H9 (cell line): ENCODE measurements around the gene NCLN. TPM values are rescaled to one million over a fixed set of nuclear protein-coding genes. Genes with fewer than 3 reads are reported as not detected.
A peak's percentile ranks its signal among the peaks of the same experiment; 100 is the strongest.

Experiments used
- DNase-seq: peaks from one replicate; pipeline ENCODE4 v3.0.0-alpha.2; 2017
- H2AFZ ChIP-seq: one replicate; pipeline ENCODE4 v1.6.1; 2013; ENCODE audit warnings: mild to moderate bottlenecking, low read length, control low read depth, moderate library complexity
- H2AK5ac ChIP-seq: 2 replicates; pipeline ENCODE4 v1.6.1; 2013; ENCODE audit warnings: low read length, control low read depth, mixed read lengths; ENCODE audit not compliant: insufficient read length
- H2BK120ac ChIP-seq: one replicate; pipeline ENCODE4 v1.6.1; 2013; ENCODE audit warnings: low read depth, mild to moderate bottlenecking, low read length, control low read depth, inconsistent platforms; ENCODE audit not compliant: poor library complexity, severe bottlenecking
- H2BK12ac ChIP-seq: 2 replicates; pipeline ENCODE4 v1.6.1; 2013; ENCODE audit warnings: low read length, control low read depth, mixed read lengths, low read depth; ENCODE audit not compliant: insufficient read length
- H2BK15ac ChIP-seq: 2 replicates; pipeline ENCODE4 v1.6.1; 2013; ENCODE audit warnings: low read depth, low read length, control low read depth
- H2BK20ac ChIP-seq: one replicate; pipeline ENCODE4 v1.6.1; 2013; ENCODE audit warnings: low read depth, mild to moderate bottlenecking, low read length, control low read depth, inconsistent platforms; ENCODE audit not compliant: poor library complexity, severe bottlenecking
- H2BK5ac ChIP-seq: 2 replicates; pipeline ENCODE4 v1.6.1; 2013; ENCODE audit warnings: low read length, control low read depth, mixed read lengths; ENCODE audit not compliant: insufficient read length
- H3K14ac ChIP-seq: 2 replicates; pipeline ENCODE4 v1.6.1; 2013; ENCODE audit warnings: low read length, control low read depth; ENCODE audit not compliant: insufficient read depth
- H3K18ac ChIP-seq: 2 replicates; pipeline ENCODE4 v1.6.1; 2013; ENCODE audit warnings: low read depth, mild to moderate bottlenecking, mixed read lengths, low read length, control low read depth; ENCODE audit not compliant: insufficient read length
- H3K23ac ChIP-seq: 2 replicates; pipeline ENCODE4 v1.6.1; 2013; ENCODE audit warnings: low read length, control low read depth, mixed read lengths, low read depth; ENCODE audit not compliant: insufficient read length
- H3K23me2 ChIP-seq: 2 replicates; pipeline ENCODE4 v1.6.1; 2013; ENCODE audit warnings: low read depth, mild to moderate bottlenecking, mixed read lengths, low read length, control low read depth; ENCODE audit not compliant: insufficient read length, poor library complexity, severe bottlenecking
- H3K27ac ChIP-seq: 2 replicates; pipeline ENCODE4 v1.5.1; 2013; ENCODE audit warnings: low read length, control low read depth, mixed read lengths, low read depth; ENCODE audit not compliant: insufficient read length
- H3K27me3 ChIP-seq: 2 replicates; pipeline ENCODE4 v1.6.1; 2013; ENCODE audit warnings: low read length, control low read depth, inconsistent platforms; ENCODE audit not compliant: insufficient read depth
- H3K4ac ChIP-seq: 2 replicates; pipeline ENCODE4 v1.6.1; 2013; ENCODE audit warnings: low read depth, mild to moderate bottlenecking, control low read depth, inconsistent platforms, low read length, moderate library complexity
- H3K4me1 ChIP-seq: 2 replicates; pipeline ENCODE4 v1.6.1; 2013; ENCODE audit warnings: low read length, control low read depth, inconsistent platforms; ENCODE audit not compliant: insufficient read depth
- H3K4me2 ChIP-seq: 2 replicates; pipeline ENCODE4 v1.6.1; 2013; ENCODE audit warnings: low read length, control low read depth, mixed read lengths; ENCODE audit not compliant: insufficient read length, insufficient read depth
- H3K56ac ChIP-seq: 2 replicates; pipeline ENCODE4 v1.6.1; 2013; ENCODE audit warnings: low read depth, mild to moderate bottlenecking, mixed read lengths, low read length, control low read depth; ENCODE audit not compliant: insufficient read length
- H3K79me1 ChIP-seq: 2 replicates; pipeline ENCODE4 v1.6.1; 2013; ENCODE audit warnings: low read depth, mild to moderate bottlenecking, moderate library complexity, low read length, control low read depth, inconsistent platforms; ENCODE audit not compliant: insufficient read depth, poor library complexity, severe bottlenecking
- H3K79me2 ChIP-seq: 2 replicates; pipeline ENCODE4 v1.6.1; 2013; ENCODE audit warnings: low read length, control low read depth, inconsistent platforms; ENCODE audit not compliant: insufficient read depth
- H3K9ac ChIP-seq: 2 replicates; pipeline ENCODE4 v1.6.1; 2013; ENCODE audit warnings: low read length, control low read depth, mixed read lengths; ENCODE audit not compliant: insufficient read length; ENCODE audit errors: extremely low read depth
- H3K9me3 ChIP-seq: one replicate; pipeline ENCODE4 v1.6.1; 2013; ENCODE audit warnings: low read depth, low read length, inconsistent platforms; ENCODE audit not compliant: control insufficient read depth
- H3T11ph ChIP-seq: one replicate; pipeline ENCODE4 v1.6.1; 2013; ENCODE audit warnings: mild to moderate bottlenecking, low read length, control low read depth, inconsistent platforms
- H4K20me1 ChIP-seq: one replicate; pipeline ENCODE4 v1.6.1; 2013; ENCODE audit not compliant: control insufficient read depth, insufficient read length, insufficient read depth
- H4K5ac ChIP-seq: 2 replicates; pipeline ENCODE4 v1.6.1; 2013; ENCODE audit warnings: low read depth, mild to moderate bottlenecking, mixed read lengths, low read length, control low read depth; ENCODE audit not compliant: insufficient read length
- H4K8ac ChIP-seq: replicated peaks from 2 replicates; pipeline ENCODE4 v1.6.1; 2013; ENCODE audit warnings: low read length, control low read depth, mixed read lengths, low read depth; ENCODE audit not compliant: insufficient read length
- H4K91ac ChIP-seq: 2 replicates; pipeline ENCODE4 v1.6.1; 2013; ENCODE audit warnings: low read depth, mild to moderate bottlenecking, moderate library complexity, mixed read lengths, low read length, control low read depth; ENCODE audit not compliant: insufficient read length
- H3K27ac Mint-ChIP-seq, 3 experiments: 2 replicates in 2 of 3; 3 replicates in 1 of 3; pipeline ENCODE4 v1.8.0; 2020 to 2021; ENCODE audit warnings: mixed read lengths in 3 of 3, mild to moderate bottlenecking in 1 of 3, moderate library complexity in 1 of 3
- H3K27me3 Mint-ChIP-seq: 2 replicates; pipeline ENCODE4 v1.8.0; 2021; ENCODE audit warnings: low read depth, mild to moderate bottlenecking, moderate library complexity, mixed read lengths
- H3K36me3 Mint-ChIP-seq, 3 experiments: 2 replicates in 2 of 3; 3 replicates in 1 of 3; pipeline ENCODE4 v1.8.0; 2020 to 2021; ENCODE audit warnings: low read depth in 3 of 3, mixed read lengths in 3 of 3; ENCODE audit not compliant: insufficient read depth in 1 of 3
- H3K4me1 Mint-ChIP-seq, 2 experiments: 2 replicates each; pipeline ENCODE4 v1.8.0; 2020; ENCODE audit warnings: mixed read lengths in 2 of 2
- H3K4me3 Mint-ChIP-seq, 2 experiments: 2 replicates in 1 of 2; 3 replicates in 1 of 2; pipeline ENCODE4 v1.8.0; 2020 to 2021; ENCODE audit warnings: mild to moderate bottlenecking in 2 of 2, mixed read lengths in 2 of 2, moderate library complexity in 1 of 2
- H3K9me3 Mint-ChIP-seq, 2 experiments: 2 replicates in 1 of 2; 3 replicates in 1 of 2; pipeline ENCODE4 v1.8.0; 2020; ENCODE audit warnings: mild to moderate bottlenecking in 2 of 2, mixed read lengths in 2 of 2, moderate library complexity in 1 of 2
- CTCF ChIP-seq: fragments of 200-600 bp; sonication (generic); conservative IDR thresholded peaks from 3 replicates; pipeline ENCODE4 v1.8.0; 2021; ENCODE audit warnings: antibody characterized with exemption, mild to moderate bottlenecking
- WGBS: extraction: QIAGEN DNeasy Blood & Tissue Kit; methylation state at CpG from one replicate; pipeline ENCODE4 v1.1.7; 2013; ENCODE audit warnings: missing lambda C conversion rate, low lambda C conversion rate, mixed read lengths; ENCODE audit not compliant: insufficient read length; ENCODE audit errors: extremely low coverage; 5-methylcytosine and 5-hydroxymethylcytosine counted together
- total RNA-seq: library from RNA; stranded (reverse); gene quantifications from 2 replicates; pipeline ENCODE4 v1.2.1, GENCODE V29; 2021

The NCLN gene
- total RNA-seq, 1 experiment from 2014 or later = 94.8 TPM

GRCh38 chr19:3149089-3149488, 36.6 kb upstream of the NCLN start:
- no peak overlapping the region for H3K4me2 ChIP-seq
- H4K20me1 ChIP-seq = no peaks in the 10 kb centered on the region
- no peak overlapping the region for H3K23ac ChIP-seq
- H3T11ph ChIP-seq = no peak overlapping the region
- H2AFZ ChIP-seq = no peak overlapping the region
- no peak overlapping the region for H3K56ac ChIP-seq
- H3K9me3 Mint-ChIP-seq = peaks cover 3 to 5% of the 10 kb centered on the region in 2 experiments; a peak in 2 of 5 replicates
- no peaks in the 10 kb centered on the region for H3K9me3 ChIP-seq
- H3K27ac ChIP-seq = no peak overlapping the region
- H3K14ac ChIP-seq = no peak overlapping the region
- H2BK20ac ChIP-seq = no peak overlapping the region
- H3K23me2 ChIP-seq = no peaks in the 10 kb centered on the region
- no peak overlapping the region for H3K4me3 Mint-ChIP-seq
- H2BK5ac ChIP-seq = no peak overlapping the region
- H4K5ac ChIP-seq = no peak overlapping the region
- H3K4me1 ChIP-seq = no peaks in the 10 kb centered on the region
- no peaks in the 10 kb centered on the region for H3K79me1 ChIP-seq
- no peak overlapping the region for H3K4ac ChIP-seq
- no peaks in the 10 kb centered on the region for H3K27me3 ChIP-seq
- peaks cover 6 to 15% of the 10 kb centered on the region in 2 experiments for H3K4me1 Mint-ChIP-seq
- H2BK120ac ChIP-seq = no peak overlapping the region
- H2BK15ac ChIP-seq = no peak overlapping the region
- H4K91ac ChIP-seq = no peak overlapping the region
- H3K36me3 Mint-ChIP-seq = no peaks in the 10 kb centered on the region
- no peak for DNase-seq
- no peak overlapping the region for H3K9ac ChIP-seq
- H2BK12ac ChIP-seq = no peak overlapping the region
- H3K79me2 ChIP-seq = no peaks in the 10 kb centered on the region
- H3K27me3 Mint-ChIP-seq = peaks cover 11% of the 10 kb centered on the region
- TF ChIP-seq CTCF = no peak
- H3K18ac ChIP-seq = no peak overlapping the region
- peak overlapping the region in 1 of 3 experiments; percentile 37; a peak in 2 of 7 replicates for H3K27ac Mint-ChIP-seq
- no CpG with 5 or more reads among the region's 6 CpGs for WGBS
- no peak overlapping the region for H2AK5ac ChIP-seq
- H4K8ac ChIP-seq = no peak overlapping the region
